GM18505 (cell line): ENCODE measurements around the gene CA11.
"Not testable (repeated sequence)": the region's sequence is repeated elsewhere in the genome, so short reads cannot be mapped to it uniquely, and the experiment has no call there.

Experiments used
- ATAC-seq: cut with Tn5 transposase; IDR thresholded peaks from one replicate; pipeline ENCODE4 v1.9.1; 2021; ENCODE audit not compliant: unreplicated experiment
- POLR2A ChIP-seq: IDR thresholded peaks from 4 replicates; pipeline ENCODE4 v1.6.1; 2011; ENCODE audit warnings: borderline replicate concordance; ENCODE audit not compliant: insufficient read depth, insufficient read length; ENCODE audit errors: extremely low read depth

CA11 gene

GRCh38 chr19:48646001-48646721 lies at the start of gene CA11:
TSS of gene CA11 (minus strand) at chr19:48646187. CDS start at chr19:48645632, 555 bp downstream.
- no peak for TF ChIP-seq POLR2A
- ATAC-seq, result peak; percentile 78

- not testable (repeated sequence) for ATAC-seq
These were observed 47.6 kb upstream of the CA11 start for GRCh38 chr19:48693629-48694028.

- no peak for ATAC-seq
- no peak for TF ChIP-seq POLR2A
These were observed 43.5 kb upstream of the CA11 start for GRCh38 chr19:48689449-48689848.

- no peak for TF ChIP-seq POLR2A
- ATAC-seq, result no peak
These were observed 41.8 kb upstream of the CA11 start for GRCh38 chr19:48687776-48688175.

GRCh38 chr19:48686637-48687036 lies 40.6 kb upstream of the CA11 start:
- ATAC-seq, result not testable (repeated sequence)

GRCh38 chr19:48686088-48686487 lies 40.1 kb upstream of the CA11 start:
- no peak for ATAC-seq
- TF ChIP-seq POLR2A, result no peak

- TF ChIP-seq POLR2A, result no peak
- ATAC-seq, result no peak
These were observed 39.6 kb upstream of the CA11 start for GRCh38 chr19:48685583-48685982.

- TF ChIP-seq POLR2A, result no peak
- no peak for ATAC-seq
These were observed 37.4 kb upstream of the CA11 start for GRCh38 chr19:48683349-48683748.

- ATAC-seq, result no peak
- no peak for TF ChIP-seq POLR2A
These were observed 35.1 kb upstream of the CA11 start for GRCh38 chr19:48681127-48681470.

- ATAC-seq, result no peak
- no peak for TF ChIP-seq POLR2A
These were observed 34.6 kb upstream of the CA11 start for GRCh38 chr19:48680436-48681126.

GRCh38 chr19:48680006-48680405 lies 34.0 kb upstream of the CA11 start:
- ATAC-seq, result not testable (repeated sequence)

GRCh38 chr19:48678201-48678600 lies 32.2 kb upstream of the CA11 start:
- no peak for TF ChIP-seq POLR2A
- ATAC-seq, result no peak

GRCh38 chr19:48676887-48677286 lies 30.9 kb upstream of the CA11 start:
- no peak for TF ChIP-seq POLR2A
- ATAC-seq, result no peak

- no peak for ATAC-seq
- TF ChIP-seq POLR2A, result no peak
These were observed 30.5 kb upstream of the CA11 start for GRCh38 chr19:48676487-48676886.
